Erythroblast (primary cell): ENCODE results near the gene FBXO45.

Experiments
- GATA1 ChIP-seq: IDR thresholded peaks from 2 replicates; pipeline ENCODE4 v1.6.1; 2011; ENCODE audit warnings: low read depth, mild to moderate bottlenecking, control low read depth, low read length, moderate library complexity
- POLR2A ChIP-seq: IDR thresholded peaks from 2 replicates; pipeline ENCODE4 v1.6.1; 2011; ENCODE audit warnings: mild to moderate bottlenecking, low read length

DNA sequence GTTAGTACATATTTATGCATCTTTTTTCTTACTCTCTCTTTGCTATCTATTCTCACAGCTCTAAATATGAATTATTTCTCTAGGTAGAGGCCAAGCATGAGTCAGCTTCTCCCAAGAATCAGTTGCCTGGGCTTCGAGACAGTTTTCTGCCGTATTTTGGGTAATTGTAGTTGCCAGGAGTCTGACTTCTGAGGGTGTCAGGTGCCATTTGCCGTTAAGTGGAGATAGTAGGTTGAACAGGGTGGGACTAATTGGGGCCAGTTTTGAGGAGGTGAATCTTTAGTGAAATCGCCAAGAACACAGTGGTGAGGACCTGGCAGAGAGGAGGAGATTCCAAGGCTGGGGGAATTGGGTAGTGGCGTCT lies 63.2 kb downstream of the FBXO45 start:
- TF ChIP-seq POLR2A (no peak), GATA1 (no peak)
